HG03575 (cell line): ENCODE measurements around the gene LILRB3.
"Not testable (repeated sequence)": the region's sequence is repeated elsewhere in the genome, so short reads cannot be mapped to it uniquely, and the experiment has no call there.

Experiments used
- ATAC-seq: cut with Tn5 transposase; IDR thresholded peaks from one replicate; pipeline ENCODE4 v1.9.1; 2021; ENCODE audit not compliant: unreplicated experiment, insufficient number of reproducible peaks, low FRiP score; ENCODE audit errors: extremely low read depth

LILRB3 gene

DNA sequence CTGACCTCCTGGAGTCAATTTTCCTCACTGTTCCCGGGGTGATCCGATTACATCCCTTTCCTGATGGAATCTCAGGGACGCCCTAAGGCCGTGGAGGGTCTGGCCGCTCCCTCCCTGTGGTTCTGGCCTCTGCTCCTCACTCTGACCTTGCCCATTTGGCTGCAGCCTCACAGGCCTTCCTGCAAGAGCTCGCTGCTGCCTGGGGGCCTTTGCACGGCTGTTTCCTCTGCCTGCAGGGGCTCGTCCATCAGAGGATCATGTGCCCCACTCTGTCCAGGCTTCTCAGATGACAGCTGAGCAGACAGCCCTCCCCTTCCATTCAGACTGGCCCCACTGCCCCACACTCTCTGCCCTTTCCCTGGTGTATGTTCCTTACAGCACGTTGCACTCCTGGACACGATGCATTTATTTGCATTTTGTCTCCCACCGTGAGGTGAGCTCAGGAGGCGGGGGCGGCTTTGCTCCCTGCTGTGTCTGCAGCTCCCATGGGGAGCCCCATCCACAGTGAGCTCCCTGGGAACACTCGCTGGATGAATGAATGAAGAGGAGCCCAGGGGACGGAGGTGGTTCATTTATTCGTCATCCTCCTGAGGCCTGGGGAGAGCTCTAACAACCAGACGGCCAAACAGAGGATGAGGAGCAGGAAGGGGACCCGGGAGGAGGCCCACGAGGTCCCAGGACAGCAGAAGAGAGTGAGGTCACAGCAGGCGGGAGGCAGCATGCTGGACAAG, 5.1 kb downstream of the LILRB3 start:
- not testable (repeated sequence) for ATAC-seq

DNA sequence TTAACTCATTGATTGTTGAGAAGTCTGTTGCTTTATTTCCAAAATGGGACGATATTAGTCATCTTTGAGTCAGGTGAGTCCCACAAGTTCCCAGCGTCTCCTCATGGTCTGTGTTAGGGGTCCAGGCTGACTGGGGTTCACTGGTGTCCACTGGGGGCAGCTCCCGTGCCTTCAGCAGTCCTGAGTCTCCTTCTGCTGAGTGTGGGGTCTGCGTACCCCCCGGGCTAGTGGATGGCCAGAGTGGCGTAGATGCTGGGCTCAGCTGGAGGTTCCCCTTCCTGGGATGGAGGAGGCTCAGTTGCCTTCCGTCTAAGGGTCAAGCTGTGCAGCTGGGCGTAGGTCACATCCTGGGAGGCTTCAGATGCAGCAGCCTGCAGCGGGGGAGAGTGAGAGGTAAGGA, 5.9 kb downstream of the LILRB3 start:
- ATAC-seq, result no peak

DNA sequence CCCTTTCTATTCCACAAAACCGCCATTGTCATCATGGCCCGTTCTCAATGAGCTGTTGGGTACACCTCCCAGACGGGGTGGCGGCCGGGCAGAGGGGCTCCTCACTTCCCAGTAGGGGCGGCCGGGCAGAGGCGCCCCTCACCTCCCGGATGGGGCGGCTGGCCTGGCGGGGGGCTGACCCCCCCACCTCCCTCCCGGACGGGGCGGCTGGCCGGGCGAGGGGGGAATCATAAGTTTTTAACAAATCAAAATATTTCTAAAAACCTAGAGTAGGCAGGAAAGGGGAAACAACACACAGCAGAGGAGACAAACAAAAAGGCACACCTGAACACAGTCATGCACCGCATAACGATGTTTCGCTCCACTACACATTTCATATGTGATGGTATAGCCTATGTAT, 8.1 kb downstream of the LILRB3 start:
- ATAC-seq, result not testable (repeated sequence)

DNA sequence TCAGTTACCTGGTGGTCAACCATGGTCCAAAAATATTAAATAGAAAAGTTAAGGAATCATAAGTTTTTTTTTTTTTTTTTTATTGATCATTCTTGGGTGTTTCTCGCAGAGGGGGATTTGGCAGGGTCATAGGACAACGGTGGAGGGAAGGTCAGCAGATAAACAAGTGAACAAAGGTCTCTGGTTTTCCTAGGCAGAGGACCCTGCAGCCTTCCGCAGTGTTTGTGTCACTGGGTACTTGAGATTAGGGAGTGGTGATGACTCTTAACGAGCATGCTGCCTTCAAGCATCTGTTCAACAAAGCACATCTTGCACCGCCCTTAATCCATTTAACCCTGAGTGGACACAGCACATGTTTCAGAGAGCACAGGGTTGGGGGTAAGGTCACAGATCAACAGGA, 8.6 kb downstream of the LILRB3 start:
- not testable (repeated sequence) for ATAC-seq

DNA sequence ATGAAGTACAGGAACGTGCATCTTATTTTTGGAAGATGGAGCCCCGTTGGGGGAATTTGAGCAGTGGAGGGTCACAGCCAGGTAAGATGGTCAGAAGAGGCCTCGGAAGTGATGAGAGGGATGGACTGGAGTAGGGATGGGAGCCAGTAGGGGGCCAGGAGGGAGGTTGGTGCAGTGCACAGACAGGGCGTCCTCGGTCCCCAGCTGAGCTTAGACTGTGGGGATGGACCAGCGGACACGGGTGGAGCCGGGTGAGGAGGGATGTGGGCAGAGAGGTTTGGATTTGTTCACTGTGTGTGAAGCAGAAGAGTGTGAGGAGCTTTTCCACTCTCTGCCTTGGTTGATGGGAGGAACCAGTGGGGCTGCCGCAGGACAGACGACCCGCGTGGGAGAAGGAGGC, 11.6 kb downstream of the LILRB3 start:
- no peak for ATAC-seq

DNA sequence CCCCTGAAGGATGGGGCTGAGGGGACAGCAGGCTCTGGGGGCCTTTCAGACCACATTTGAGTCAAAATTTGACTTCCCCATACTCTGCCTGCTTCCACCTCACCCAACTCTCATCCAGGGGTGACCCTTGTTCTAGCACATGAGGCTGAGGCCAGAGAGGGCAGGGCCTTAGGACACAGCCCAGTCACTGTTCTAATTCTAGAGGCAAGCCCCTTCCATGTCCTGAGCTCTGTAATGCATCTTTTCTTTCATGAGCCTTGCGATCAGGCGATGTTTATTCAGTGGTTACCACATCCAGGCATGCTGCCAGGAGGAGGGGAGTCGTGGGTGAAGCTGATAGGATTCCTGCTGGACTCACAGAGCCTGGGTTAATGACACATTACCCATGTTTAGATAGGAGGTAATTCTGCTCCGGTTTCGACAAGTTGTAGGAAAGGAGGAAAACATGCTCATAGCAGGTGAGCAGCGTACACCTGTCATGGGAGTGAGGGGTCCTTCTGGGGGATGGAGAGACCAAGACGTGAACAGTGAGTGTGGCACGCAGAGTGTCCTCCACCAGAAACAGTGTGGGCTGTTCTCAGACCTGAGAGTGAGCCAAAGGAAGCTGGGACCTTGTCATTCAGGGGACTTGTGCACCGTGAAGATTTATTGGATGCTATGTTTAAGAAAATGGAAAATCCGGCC, 12.9 kb downstream of the LILRB3 start:
- no peak for ATAC-seq

DNA sequence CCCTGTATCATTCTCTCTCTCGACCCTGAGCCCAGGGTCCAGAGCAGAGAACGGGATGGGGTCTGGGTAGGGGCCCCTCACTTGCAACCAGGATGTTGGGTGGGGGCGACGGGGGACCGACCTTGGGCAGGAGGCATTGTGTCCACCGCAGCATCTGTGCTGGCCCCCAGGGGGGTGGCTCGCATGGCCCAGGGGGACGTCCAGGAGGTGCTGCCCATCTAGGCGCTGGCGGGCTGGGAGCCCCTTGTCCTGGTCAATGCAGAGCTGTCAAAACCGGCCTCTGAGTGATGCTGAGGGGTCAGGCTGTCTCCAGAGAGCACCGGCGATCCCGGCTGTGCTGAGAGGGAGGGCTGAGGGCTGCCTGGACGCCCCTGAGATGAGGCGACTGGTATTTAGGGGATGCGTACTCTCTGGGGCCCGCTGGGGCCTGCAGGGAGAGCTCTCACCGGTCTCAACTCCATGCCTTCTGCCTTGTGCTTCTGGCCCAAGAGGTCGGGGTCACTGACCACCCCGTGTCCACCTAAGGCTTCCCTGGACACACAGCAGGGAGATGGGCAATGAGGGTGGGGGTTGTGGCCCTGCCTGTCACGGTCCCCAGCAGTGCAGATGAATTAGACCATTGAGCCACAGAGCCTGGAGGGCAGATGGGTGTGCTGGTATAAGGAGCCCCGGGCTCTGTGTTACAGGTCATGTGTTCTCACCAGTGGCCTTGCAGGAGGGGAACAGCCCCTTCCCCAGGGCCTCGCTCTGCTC, 13.6 kb downstream of the LILRB3 start:
- no peak for ATAC-seq

DNA sequence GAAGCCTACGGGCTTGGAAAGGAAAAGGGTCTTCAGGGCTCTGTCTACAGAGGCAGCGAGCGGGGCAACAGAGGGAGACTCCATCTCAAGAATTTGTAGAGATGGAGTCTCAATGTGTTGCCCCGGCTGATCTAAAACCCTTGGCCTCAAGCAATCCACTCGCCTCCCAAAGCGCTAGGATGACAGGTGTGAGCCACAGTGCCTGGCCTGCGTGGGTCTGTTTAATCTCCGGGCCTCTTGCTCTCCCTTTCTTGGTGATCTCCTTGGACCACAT, 14.1 kb downstream of the LILRB3 start:
- ATAC-seq, result no peak

DNA sequence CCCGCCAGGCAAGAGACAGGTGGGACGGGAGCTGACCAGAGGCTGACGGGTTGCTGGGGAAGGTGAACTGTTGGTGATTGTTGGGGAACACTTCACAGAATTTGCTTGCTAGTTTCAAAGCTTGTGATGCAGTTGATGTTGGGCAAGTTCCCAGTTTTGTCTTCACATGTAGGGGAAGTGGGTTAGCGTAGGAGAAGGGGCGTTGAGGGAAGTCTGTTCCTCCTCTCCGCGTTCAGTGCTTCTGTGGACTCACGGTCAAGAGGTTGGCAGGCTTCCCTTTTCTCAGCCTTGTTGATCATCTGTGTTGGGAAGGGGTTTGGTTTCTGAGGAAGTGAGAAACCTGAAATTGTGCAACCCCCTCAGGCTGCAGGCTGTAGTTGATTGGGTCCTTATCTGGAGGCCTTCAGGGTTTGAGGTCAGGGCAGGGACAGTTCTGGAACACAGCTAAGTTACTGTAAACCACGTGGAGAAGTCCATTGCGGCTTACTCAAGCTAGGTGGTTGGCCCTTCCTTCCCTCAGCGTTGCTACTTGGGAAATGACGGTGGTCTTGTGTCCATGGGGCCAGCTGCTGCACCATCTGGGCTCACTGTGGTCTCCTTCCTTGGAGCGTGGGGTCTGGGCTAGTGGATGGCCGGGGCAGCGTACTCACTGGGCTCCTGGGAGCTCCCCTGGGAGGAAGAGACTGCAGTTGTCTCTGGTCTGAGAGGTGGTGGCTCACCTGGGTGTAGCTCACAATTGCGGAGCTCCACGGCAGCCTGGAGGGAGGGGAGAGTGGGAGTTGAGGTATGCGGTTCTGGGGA, 14.6 kb downstream of the LILRB3 start:
- ATAC-seq, result no peak

DNA sequence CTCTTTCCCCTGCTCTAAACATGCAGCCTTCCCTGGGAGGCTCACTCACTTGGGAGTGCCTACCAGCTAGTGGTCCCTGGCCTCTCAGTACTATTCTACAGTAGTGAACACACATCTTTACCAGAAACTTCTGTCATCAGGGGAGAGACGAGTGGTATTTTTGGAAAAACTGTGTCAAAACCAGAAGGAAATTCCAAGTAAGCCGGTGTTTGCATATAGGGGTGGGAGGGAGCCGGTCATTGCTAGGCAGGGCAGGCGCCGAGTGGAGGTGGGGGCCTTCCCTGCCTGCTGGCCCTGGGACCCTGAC, 15.2 kb downstream of the LILRB3 start:
- ATAC-seq, result no peak

DNA sequence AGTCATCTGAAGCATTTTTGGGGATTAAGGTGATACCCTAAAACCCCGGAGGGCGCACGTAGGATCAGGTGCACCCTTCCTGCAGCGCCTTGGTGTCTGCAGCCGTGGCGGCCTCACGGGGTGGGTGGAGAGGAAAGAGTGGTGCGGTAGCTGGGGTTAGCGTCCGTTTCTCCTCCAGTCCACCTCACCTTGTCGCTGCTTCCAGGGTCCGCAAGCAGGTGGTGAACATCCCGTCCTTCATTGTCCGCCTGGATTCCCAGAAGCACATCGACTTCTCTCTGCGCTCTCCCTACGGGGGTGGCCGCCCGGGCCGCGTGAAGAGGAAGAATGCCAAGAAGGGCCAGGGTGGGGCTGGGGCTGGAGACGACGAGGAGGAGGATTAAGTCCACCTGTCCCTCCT, 15.6 kb downstream of the LILRB3 start:
- ATAC-seq, result not testable (repeated sequence)

DNA sequence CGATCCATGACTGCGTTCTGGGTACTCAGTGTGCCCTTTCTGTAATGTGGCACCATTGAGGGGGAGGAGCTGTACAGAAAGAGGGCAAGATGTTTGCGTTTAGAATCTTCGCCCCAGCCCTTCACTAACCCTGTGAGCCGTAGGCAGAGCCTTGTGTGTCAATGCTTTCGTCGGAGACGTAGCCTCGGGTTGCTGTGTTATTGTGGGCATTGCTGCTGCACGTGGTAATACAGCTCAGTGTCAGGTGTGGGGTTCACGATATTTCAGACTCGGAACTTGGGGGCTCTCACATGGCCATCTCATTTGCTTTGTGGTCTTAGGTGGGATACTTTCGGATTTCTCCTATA, 16.0 kb downstream of the LILRB3 start:
- no peak for ATAC-seq

DNA sequence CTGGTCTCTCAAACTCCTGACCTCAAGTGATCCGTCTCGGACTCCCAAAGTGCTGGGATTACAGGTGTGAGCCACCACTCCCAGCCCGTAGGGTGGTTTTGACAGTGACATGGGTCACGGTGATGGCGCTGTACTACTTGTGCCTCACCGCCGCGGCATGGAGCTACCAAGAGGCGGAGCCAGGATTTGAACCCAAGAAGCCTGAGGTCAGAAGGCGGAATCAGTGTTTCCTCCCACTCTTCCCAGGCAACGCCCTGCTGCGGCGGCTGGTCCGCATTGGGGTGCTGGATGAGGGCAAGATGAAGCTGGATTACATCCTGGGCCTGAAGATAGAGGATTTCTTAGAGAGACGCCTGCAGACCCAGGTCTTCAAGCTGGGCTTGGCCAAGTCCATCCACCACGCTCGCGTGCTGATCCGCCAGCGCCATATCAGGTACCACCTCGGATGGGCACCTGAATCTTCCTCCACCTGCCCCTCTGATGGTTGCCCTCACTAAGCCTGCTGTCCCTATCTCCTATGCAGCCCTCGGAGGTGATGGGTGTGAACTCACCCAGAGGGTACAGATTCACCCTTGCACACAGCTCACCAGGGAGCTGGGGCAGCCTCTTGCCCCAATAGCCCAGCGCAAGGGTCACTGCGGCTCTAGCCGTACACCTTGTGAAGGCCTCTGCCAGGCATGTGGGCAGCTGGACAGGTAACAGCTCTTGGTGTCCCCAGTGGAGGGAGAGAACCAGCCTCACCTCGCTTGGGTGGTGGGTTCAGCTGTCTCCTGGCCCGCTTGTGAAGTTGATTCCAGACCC, 16.6 kb downstream of the LILRB3 start:
- no peak for ATAC-seq

DNA sequence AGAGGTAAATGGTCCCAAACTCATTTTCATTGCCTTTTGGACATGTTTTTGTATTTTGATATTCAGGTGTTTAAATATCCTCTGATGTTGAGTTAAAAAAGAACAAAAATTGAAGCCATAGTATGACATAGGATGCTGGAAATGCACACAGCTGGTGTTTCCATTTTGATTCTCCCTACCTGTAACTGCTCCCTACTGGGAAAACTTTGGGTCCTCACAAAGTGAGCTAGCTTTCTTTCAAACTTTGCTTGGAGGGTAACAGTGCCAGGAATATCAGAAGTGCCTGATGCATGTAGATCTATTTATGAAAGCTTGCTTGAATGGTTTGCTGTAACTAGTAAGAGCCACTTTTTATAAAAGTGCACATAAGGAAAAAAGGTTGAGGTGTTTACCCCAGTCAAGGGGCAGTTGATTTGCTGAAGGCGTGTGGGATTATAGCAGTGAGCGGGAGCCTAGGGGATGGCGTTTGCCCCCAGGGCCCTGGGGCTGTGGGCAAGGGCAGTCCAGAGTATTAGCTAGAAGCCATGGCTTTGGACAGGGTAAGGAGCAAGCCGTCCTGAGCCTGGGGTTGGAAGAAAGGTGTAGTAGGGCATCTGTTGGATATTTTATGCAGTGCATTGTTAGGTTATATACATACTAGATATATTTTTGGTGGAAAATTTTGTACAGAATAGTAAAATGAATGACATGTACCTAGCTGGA, 17.9 kb downstream of the LILRB3 start:
- ATAC-seq, result no peak

DNA sequence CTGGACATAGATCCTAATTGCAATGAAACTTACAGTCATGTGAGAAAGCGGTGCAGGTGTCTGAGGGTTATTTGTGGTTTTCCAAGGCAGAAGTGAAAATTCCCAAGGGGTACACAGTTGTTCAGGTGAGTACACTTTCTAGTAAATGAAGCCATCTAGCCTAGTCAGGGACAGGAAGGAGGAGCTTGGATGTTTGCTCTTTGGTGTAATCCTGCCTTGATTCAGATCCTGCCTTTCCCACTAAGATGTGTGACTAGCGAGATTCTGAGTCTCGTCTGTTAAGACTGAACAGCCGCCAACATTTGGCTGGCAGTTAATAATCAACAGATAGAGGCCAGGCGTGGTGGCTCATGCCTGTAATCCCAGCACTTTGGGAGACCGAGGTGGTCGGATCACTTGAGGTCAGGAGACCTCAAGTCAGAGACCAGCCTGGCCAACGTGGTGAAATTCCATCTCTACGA, 19.6 kb downstream of the LILRB3 start:
- no peak for ATAC-seq

DNA sequence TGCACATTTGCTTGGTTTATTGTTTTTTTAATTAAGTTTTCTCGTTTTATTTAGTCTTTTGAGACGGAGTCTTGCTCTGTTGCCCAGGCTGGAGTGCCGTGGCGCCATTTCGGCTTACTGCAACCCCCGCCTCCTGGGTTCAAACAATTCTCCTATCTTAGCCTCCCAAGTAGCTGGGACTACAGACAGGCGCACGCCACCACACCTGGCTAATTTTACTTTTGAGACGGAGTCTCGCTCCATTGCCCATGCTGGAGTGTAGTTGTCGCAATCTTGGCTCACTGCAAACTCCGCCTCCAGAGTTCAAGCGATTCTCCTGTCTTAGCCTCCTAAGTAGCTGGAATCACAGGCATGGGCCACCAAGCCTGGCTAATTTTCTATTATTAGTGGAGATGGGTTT, 20.8 kb downstream of the LILRB3 start:
- no peak for ATAC-seq

DNA sequence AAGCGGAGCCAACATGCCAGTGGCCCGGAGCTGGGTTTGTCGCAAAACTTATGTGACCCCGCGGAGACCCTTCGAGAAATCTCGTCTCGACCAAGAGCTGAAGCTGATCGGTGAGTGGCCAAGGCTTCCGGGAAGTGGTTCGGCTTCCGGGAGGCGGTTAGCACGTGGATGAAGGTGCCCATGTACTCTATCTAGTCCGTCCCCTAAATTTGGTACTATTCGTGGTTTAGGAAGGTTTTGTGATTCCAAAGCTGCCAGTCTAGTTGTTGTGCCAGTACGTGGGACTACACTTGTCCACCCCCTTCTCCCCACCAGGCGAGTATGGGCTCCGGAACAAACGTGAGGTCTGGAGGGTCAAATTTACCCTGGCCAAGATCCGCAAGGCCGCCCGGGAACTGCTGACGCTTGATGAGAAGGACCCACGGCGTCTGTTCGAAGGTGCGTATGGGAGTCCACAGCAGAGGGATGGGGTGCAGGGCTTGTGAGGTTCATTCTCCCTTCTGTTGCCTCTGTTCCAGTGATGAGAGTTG, 21.6 kb downstream of the LILRB3 start:
- no peak for ATAC-seq

DNA sequence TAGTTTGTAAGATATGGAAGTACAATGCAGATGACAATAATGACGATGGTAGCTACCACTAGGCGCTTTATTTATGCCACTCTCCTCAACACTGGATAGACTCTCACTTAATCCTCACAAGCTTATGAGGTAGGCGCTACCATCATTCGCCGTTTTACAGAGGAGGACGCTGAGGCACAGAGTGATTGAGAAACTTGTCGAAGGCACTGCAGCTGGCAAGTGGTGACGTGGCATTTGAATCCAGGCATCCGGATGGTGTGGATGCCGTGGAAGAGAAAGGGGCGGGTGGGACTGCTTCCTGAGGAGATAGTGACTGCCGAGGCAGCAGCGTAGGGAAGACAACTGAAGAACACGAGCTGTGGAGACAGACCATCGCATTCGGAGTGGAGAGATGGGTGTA, 23.4 kb downstream of the LILRB3 start:
- no peak for ATAC-seq
